K562 (cell line): ENCODE results near the gene RASD2. TPM values are rescaled to one million over a fixed set of nuclear protein-coding genes. Genes with fewer than 3 reads are reported as not detected.
A peak's percentile ranks its signal among the peaks of the same experiment; 100 is the strongest.

Experiments used
- BHLHE40 ChIP-seq: IDR thresholded peaks from 2 replicates; pipeline ENCODE4 v1.6.1; 2011; ENCODE audit warnings: low read length, improper control_type of control experiment
- CBFB ChIP-seq: sonication (generic); formaldehyde crosslinking; IDR thresholded peaks from 2 replicates; pipeline ENCODE4 v1.4.0; 2020; ENCODE audit warnings: mild to moderate bottlenecking, missing genetic modification reagents
- FOXA1 ChIP-seq: fragments of 450-650 bp; IDR thresholded peaks from 2 replicates; pipeline ENCODE4 v1.6.1; 2016; ENCODE audit warnings: mild to moderate bottlenecking, borderline replicate concordance
- GTF2A2 ChIP-seq: IDR thresholded peaks from 2 replicates; pipeline ENCODE4 v1.6.1; 2016; ENCODE audit warnings: mild to moderate bottlenecking, missing genetic modification characterization, missing compliant biosample characterization
- HMG20A ChIP-seq: fragments of 450-650 bp; formaldehyde crosslinking; conservative IDR thresholded peaks from 2 replicates; pipeline ENCODE4 v1.4.0; 2020; ENCODE audit warnings: mild to moderate bottlenecking, mixed read lengths
- L3MBTL2 ChIP-seq: fragments of 450-650 bp; IDR thresholded peaks from 2 replicates; pipeline ENCODE4 v1.6.1; 2016; ENCODE audit warnings: mild to moderate bottlenecking, moderate library complexity
- RB1 ChIP-seq: fragments of 450-650 bp; IDR thresholded peaks from 2 replicates; pipeline ENCODE4 v1.6.1; 2017; ENCODE audit warnings: low read depth, mild to moderate bottlenecking
- ZNF512 ChIP-seq: IDR thresholded peaks from 2 replicates; pipeline ENCODE4 v1.6.1; 2016; ENCODE audit warnings: missing genetic modification characterization, missing compliant biosample characterization
- ZNF592 ChIP-seq: fragments of 450-650 bp; IDR thresholded peaks from 2 replicates; pipeline ENCODE4 v1.6.1; 2017; ENCODE audit warnings: antibody characterized with exemption, mild to moderate bottlenecking
- polyA plus RNA-seq, 8 experiments: library from polyadenylated mRNA; depleted of rRNA in 4 of 8; stranded (reverse) in 5 of 8; unstranded in 3 of 8; fragments of >200 nt; fragmentation: Nextera tagmentation in 2 of 8; fragmentation: Illumina TruSeq in 1 of 8; extraction: Ambion mirVana in 2 of 8; extraction: Trizol in 1 of 8; gene quantifications; 2 replicates each; pipeline versions ENCODE4 v1.2.1 to v1.2.3, GENCODE V29; 2011 to 2014; ENCODE audit warnings: inconsistent platforms in 1 of 8, missing spikeins in 1 of 8
- total RNA-seq, 7 experiments: library from RNA; depleted of rRNA in 6 of 7; stranded (reverse); fragments of >200 nt in 6 of 7; fragmentation: Illumina TruSeq in 2 of 7; extraction: Trizol in 2 of 7; gene quantifications; 2 replicates each; pipeline versions ENCODE4 v1.2.1 to v1.2.3, GENCODE V29; 2011 to 2021; ENCODE audit warnings: low replicate concordance in 1 of 7

The RASD2 gene
- total and polyA plus RNA-seq, 9 of the 15 experiments (the other 6 are each of a cell fraction or from before 2014, with no cell fraction given) = 0.05 TPM; not detected in 8

GRCh38 chr22:35539910-35540594 lies 579 bp upstream of the RASD2 start (continued):
- peak; percentile 82 for TF ChIP-seq L3MBTL2
- 0 out of 2 replicates have a peak, but pooled peaks have one; percentile 17 for TF ChIP-seq BHLHE40
- TF ChIP-seq HMG20A (CRISPR knock-in tag) = no peak
- TF ChIP-seq RB1 = 0 out of 2 replicates have a peak, but pooled peaks have one; percentile 24
- TF ChIP-seq ZNF512 (tag) = no peak
- no peak for TF ChIP-seq CBFB (CRISPR knock-in tag)
- TF ChIP-seq ZNF592 = peak; percentile 32; the same call in 1 of the 2 replicates
- TF ChIP-seq FOXA1 = no peak
- no peak for TF ChIP-seq GTF2A2 (tag)
